Tibial artery (tissue), 4 donors: Measurements from ENCODE around the gene PLXNA4.

Source experiments
- DNase-seq, 2 donors: peaks; one replicate each; pipeline ENCODE4 v3.0.0-alpha.2; 2019
- H3K27ac ChIP-seq, 2 donors: fragments of 200-600 bp; sonication (generic) in 1 of 2; 1 replicate in 1 of 2; 2 replicates in 1 of 2; pipeline ENCODE4 v1.5.1; 2018 to 2019; ENCODE audit warnings: mild to moderate bottlenecking in 1 of 2
- H3K27me3 ChIP-seq, 2 donors: fragments of 200-600 bp; sonication (generic) in 1 of 2; one replicate each; pipeline versions ENCODE4 v1.5.1 to v1.6.0; 2016 to 2019
- H3K36me3 ChIP-seq, 3 donors: fragments of 200-600 bp; sonication (generic) in 2 of 3; one replicate each; pipeline ENCODE4 v1.5.1; 2016 to 2019; ENCODE audit warnings: mild to moderate bottlenecking in 2 of 3
- H3K4me1 ChIP-seq, 4 donors: fragments of 200-600 bp; sonication (generic) in 2 of 4; 1 replicate in 3 of 4; 2 replicates in 1 of 4; pipeline ENCODE4 v1.5.1; 2016 to 2019
- H3K4me3 ChIP-seq, 2 donors: fragments of 200-600 bp; sonication (generic) in 1 of 2; 1 replicate in 1 of 2; 2 replicates in 1 of 2; pipeline ENCODE4 v1.5.1; 2018 to 2019; ENCODE audit warnings: mild to moderate bottlenecking in 2 of 2
- H3K9me3 ChIP-seq, 3 donors: fragments of 200-600 bp; sonication (generic) in 1 of 3; one replicate each; pipeline ENCODE4 v1.5.1; 2016 to 2019
- CTCF ChIP-seq, 2 experiments: fragments of 200-600 bp in 1 of 2; fragments of 450-650 bp in 1 of 2; IDR thresholded peaks; one replicate each; pipeline ENCODE4 v1.5.1; 2017 to 2019; ENCODE audit warnings: antibody characterized with exemption in 2 of 2, mild to moderate bottlenecking in 1 of 2, moderate library complexity in 1 of 2
- intact Hi-C: fragments of 100-400 bp; cut with DNase I; formaldehyde crosslinking; loops from one replicate; pipeline ENCODE4 v1.15.0; 2023; ENCODE audit warnings: low total_unique reads

PLXNA4 gene

GRCh38 chr7:132249256-132249971 lies 326.9 kb downstream of the PLXNA4 start:
- no peak overlapping the region for H3K27ac ChIP-seq
- no peaks in the 10 kb centered on the region for H3K36me3 ChIP-seq
- no peak for DNase-seq
- peaks cover 0 to 26% (median 7%) of the 10 kb centered on the region in 4 donors for H3K4me1 ChIP-seq
- no peak for TF ChIP-seq CTCF (IDR thresholded peaks at IDR 0.05)
- intact Hi-C loops, result no loop called here
- no peaks in the 10 kb centered on the region for H3K27me3 ChIP-seq
- no peak overlapping the region for H3K4me3 ChIP-seq
- no peaks in the 10 kb centered on the region for H3K9me3 ChIP-seq

GRCh38 chr7:132248841-132249240 lies 327.4 kb downstream of the PLXNA4 start:
- Histone ChIP-seq H3K9me3 (no peaks in the 10 kb centered on the region), H3K4me1 (peaks cover 0 to 26% (median 7%) of the 10 kb centered on the region in 4 donors), H3K27me3 (no peaks in the 10 kb centered on the region), H3K27ac (no peak overlapping the region), H3K36me3 (no peaks in the 10 kb centered on the region), H3K4me3 (no peak overlapping the region)
- no peak for TF ChIP-seq CTCF (IDR thresholded peaks at IDR 0.05)
- intact Hi-C loops, result no loop called here
- no peak for DNase-seq

DNA sequence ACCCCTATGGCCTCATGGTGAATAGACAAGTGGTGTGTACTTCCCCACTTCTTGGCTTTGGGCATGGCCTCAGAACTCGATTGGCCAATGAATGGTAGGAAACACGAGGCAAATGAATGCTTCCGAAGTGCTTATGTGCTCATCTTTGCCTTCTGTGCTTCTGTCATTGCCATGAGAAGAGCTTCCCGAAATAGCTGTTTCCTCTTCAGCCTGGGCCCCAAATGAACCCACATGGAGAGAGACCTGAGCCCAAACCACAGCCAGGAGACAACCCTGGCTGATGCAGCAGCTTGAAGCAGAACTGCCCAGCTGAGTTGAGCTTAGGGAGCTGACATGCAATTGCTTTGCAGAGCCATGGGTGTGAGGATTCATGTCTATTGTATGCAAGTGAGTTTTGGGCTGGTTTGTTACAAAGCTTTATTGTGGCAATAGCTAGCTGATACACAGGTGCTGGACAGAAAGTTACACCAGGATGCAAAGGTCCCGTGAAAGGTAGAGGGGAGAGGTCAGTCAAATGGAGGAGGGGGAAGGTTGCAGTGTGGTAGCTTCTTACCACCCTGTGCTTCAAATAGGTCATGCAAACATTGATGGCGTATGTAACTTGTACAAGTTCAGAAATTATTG lies 328.2 kb downstream of the PLXNA4 start:
- TF ChIP-seq CTCF (IDR thresholded peaks at IDR 0.05), result no peak
- no peak overlapping the region for H3K27ac ChIP-seq
- H3K4me1 ChIP-seq, result peaks cover 0 to 26% (median 7%) of the 10 kb centered on the region in 4 donors
- H3K36me3 ChIP-seq, result no peaks in the 10 kb centered on the region
- no peaks in the 10 kb centered on the region for H3K27me3 ChIP-seq
- H3K9me3 ChIP-seq, result no peaks in the 10 kb centered on the region
- no peak overlapping the region for H3K4me3 ChIP-seq
- intact Hi-C loops, result no loop called here
- no peak for DNase-seq

GRCh38 chr7:132246591-132246990 lies 329.7 kb downstream of the PLXNA4 start:
- H3K27me3 ChIP-seq, result no peaks in the 10 kb centered on the region
- peaks cover 0 to 22% (median 5%) of the 10 kb centered on the region in 4 donors for H3K4me1 ChIP-seq
- no peak overlapping the region for H3K4me3 ChIP-seq
- intact Hi-C loops, result no loop called here
- no peak for TF ChIP-seq CTCF (IDR thresholded peaks at IDR 0.05)
- no peaks in the 10 kb centered on the region for H3K9me3 ChIP-seq
- no peak for DNase-seq
- no peak overlapping the region for H3K27ac ChIP-seq
- H3K36me3 ChIP-seq, result no peaks in the 10 kb centered on the region

- Histone ChIP-seq H3K27me3 (no peaks in the 10 kb centered on the region), H3K27ac (no peak overlapping the region), H3K4me3 (no peak overlapping the region), H3K9me3 (no peaks in the 10 kb centered on the region), H3K4me1 (peaks cover 0 to 12% (median 0%) of the 10 kb centered on the region in 4 donors), H3K36me3 (no peaks in the 10 kb centered on the region)
- intact Hi-C loops, result no loop called here
- DNase-seq, result no peak
- TF ChIP-seq CTCF (IDR thresholded peaks at IDR 0.05), result no peak
These were observed 330.7 kb downstream of the PLXNA4 start for GRCh38 chr7:132245539-132245938.
